HG03066 (cell line): ENCODE measurements around the gene TARBP2.
"Not testable (repeated sequence)": the region's sequence is repeated elsewhere in the genome, so short reads cannot be mapped to it uniquely, and the experiment has no call there.

ENCODE experiments used
- ATAC-seq: cut with Tn5 transposase; IDR thresholded peaks from one replicate; pipeline ENCODE4 v1.9.1; 2021; ENCODE audit warnings: low read depth; ENCODE audit not compliant: unreplicated experiment

The TARBP2 gene

GRCh38 chr12:53510181-53510812, 9.2 kb downstream of the TARBP2 start:
- ATAC-seq, result no peak

- no peak for ATAC-seq
Observed at GRCh38 chr12:53513712-53514410, 12.8 kb downstream of the TARBP2 start.

- no peak for ATAC-seq
Observed at GRCh38 chr12:53514628-53515290, 13.7 kb downstream of the TARBP2 start.

- ATAC-seq, result no peak
Observed at GRCh38 chr12:53515291-53515680, 14.2 kb downstream of the TARBP2 start.

GRCh38 chr12:53516758-53517455, 15.8 kb downstream of the TARBP2 start:
- ATAC-seq, result no peak

- no peak for ATAC-seq
Observed at GRCh38 chr12:53518381-53518780, 17.3 kb downstream of the TARBP2 start.

GRCh38 chr12:53523131-53523530, 22.0 kb downstream of the TARBP2 start:
- ATAC-seq, result no peak

- ATAC-seq, result no peak
Observed at GRCh38 chr12:53524476-53524875, 23.4 kb downstream of the TARBP2 start.

GRCh38 chr12:53530061-53530460, 29.0 kb downstream of the TARBP2 start:
- no peak for ATAC-seq

- ATAC-seq, result no peak
Observed at GRCh38 chr12:53530920-53531319, 29.8 kb downstream of the TARBP2 start.

GRCh38 chr12:53532021-53532420, 30.9 kb downstream of the TARBP2 start:
- no peak for ATAC-seq

- ATAC-seq, result no peak
Observed at GRCh38 chr12:53532524-53533445, 31.7 kb downstream of the TARBP2 start.

GRCh38 chr12:53533471-53533870, 32.4 kb downstream of the TARBP2 start:
- ATAC-seq, result no peak

GRCh38 chr12:53536962-53537361, 35.9 kb downstream of the TARBP2 start:
- no peak for ATAC-seq

GRCh38 chr12:53538209-53538689, 37.2 kb downstream of the TARBP2 start:
- ATAC-seq, result no peak

GRCh38 chr12:53539526-53539925, 38.4 kb downstream of the TARBP2 start:
- ATAC-seq, result no peak

GRCh38 chr12:53543539-53543938, 42.5 kb downstream of the TARBP2 start:
- ATAC-seq, result no peak

GRCh38 chr12:53548354-53548753, 47.3 kb downstream of the TARBP2 start:
- ATAC-seq, result not testable (repeated sequence)

GRCh38 chr12:53550131-53550530, 49.0 kb downstream of the TARBP2 start:
- not testable (repeated sequence) for ATAC-seq

GRCh38 chr12:53550595-53550994, 49.5 kb downstream of the TARBP2 start:
- ATAC-seq, result no peak
